Sigmoid colon (tissue), 4 donors: ENCODE measurements around the gene DPF3.

Experiments
- POLR2AphosphoS5 ChIP-seq, 4 donors: sonication (generic); formaldehyde crosslinking; IDR thresholded peaks; one replicate each; pipeline ENCODE4 v1.6.1; 2017; ENCODE audit warnings: antibody characterized with exemption in 4 of 4
- TF ChIP-seq, protein P1 (sequence below), 4 experiments: fragments of 450-650 bp in 3 of 4; fragments of 200-600 bp in 1 of 4; IDR thresholded peaks; one replicate each; pipeline ENCODE4 v1.5.1; 2016 to 2019; ENCODE audit warnings: antibody characterized with exemption in 4 of 4, mild to moderate bottlenecking in 3 of 4, moderate library complexity in 2 of 4

DNA sequence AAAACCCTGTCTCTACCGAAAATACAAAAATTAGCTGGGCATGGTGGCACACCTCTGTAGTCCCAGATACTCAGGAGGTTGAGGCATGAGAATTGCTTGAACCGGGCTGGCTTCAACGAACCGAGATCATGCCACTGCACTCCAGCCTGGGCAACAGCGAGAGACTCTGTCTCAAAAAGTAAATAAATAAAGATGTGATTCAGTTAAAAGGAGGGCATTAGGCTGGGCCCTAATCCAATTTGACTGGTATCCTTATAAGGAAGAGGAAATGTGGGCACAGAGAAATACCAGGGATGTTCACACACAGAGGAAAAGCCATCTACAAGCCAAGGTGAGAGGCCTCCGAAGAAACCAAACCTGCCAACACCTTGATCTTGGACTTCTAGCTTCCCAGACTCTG lies 22.3 kb upstream of the DPF3 start:
- TF ChIP-seq, protein P1, sequence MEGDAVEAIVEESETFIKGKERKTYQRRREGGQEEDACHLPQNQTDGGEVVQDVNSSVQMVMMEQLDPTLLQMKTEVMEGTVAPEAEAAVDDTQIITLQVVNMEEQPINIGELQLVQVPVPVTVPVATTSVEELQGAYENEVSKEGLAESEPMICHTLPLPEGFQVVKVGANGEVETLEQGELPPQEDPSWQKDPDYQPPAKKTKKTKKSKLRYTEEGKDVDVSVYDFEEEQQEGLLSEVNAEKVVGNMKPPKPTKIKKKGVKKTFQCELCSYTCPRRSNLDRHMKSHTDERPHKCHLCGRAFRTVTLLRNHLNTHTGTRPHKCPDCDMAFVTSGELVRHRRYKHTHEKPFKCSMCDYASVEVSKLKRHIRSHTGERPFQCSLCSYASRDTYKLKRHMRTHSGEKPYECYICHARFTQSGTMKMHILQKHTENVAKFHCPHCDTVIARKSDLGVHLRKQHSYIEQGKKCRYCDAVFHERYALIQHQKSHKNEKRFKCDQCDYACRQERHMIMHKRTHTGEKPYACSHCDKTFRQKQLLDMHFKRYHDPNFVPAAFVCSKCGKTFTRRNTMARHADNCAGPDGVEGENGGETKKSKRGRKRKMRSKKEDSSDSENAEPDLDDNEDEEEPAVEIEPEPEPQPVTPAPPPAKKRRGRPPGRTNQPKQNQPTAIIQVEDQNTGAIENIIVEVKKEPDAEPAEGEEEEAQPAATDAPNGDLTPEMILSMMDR (IDR thresholded peaks at IDR 0.05), result no peak
- TF ChIP-seq POLR2AphosphoS5 (IDR thresholded peaks at IDR 0.05), result no peak
